HCT116 (cell line): ENCODE results near the gene SERPINI2. TPM values are rescaled to one million over a fixed set of nuclear protein-coding genes. Genes with fewer than 3 reads are reported as not detected.

ENCODE experiments used
- ATAC-seq: fragments of 200-7000 bp; cut with Tn5 transposase; 2 replicates; pipeline ENCODE4 v1.9.1; 2020; ENCODE audit warnings: mild to moderate bottlenecking, moderate library complexity
- BruUV-seq: library from RNA; stranded (reverse); fragments of 400-500 nt; replicated peaks from 2 replicates; lab custom pipeline; 2021; lab: Mats Ljungman, UMichigan
- CTCF ChIA-PET: fragments of 300-600 bp; sonication (Branson Sonifier 250); formaldehyde crosslinking; loops from one replicate; lab custom pipeline; 2021; ENCODE audit warnings: antibody characterized with exemption; lab: Charles Lee
- POLR2A ChIA-PET: fragments of 300-600, 350-600 bp; sonication (Branson Sonifier 250); formaldehyde crosslinking; loops from one replicate; lab custom pipeline; 2021; ENCODE audit warnings: antibody characterized with exemption; lab: Charles Lee
- RAD21 ChIA-PET, 2 experiments: fragments of 300-600 bp; sonication (Branson Sonifier 250); formaldehyde crosslinking; loops; one replicate each; lab custom pipeline; 2023; ENCODE audit warnings: low total read pairs in 2 of 2; ENCODE audit not compliant: uncharacterized antibody in 2 of 2, unreplicated experiment in 2 of 2, low non-redundant PET in 1 of 2; lab: Charles Lee
- DNase-seq: peaks from one replicate; pipeline ENCODE4 v3.0.0-alpha.2; 2010; ENCODE audit warnings: low read depth, low spot score
- H2AFZ ChIP-seq: fragments of 200-600 bp; shearing (Covaris generic), sonication (generic); 2 replicates; pipeline ENCODE4 v1.6.1; 2017; ENCODE audit warnings: low read depth, mixed run types, mixed read lengths, antibody characterized with exemption, low read length; ENCODE audit not compliant: poor library complexity, severe bottlenecking
- H3K27ac ChIP-seq: 2 replicates; pipeline ENCODE4 v1.5.1; 2012; ENCODE audit warnings: low read depth, low read length
- H3K27me3 ChIP-seq: fragments of 200-600 bp; sonication (generic); 2 replicates; pipeline ENCODE4 v1.6.1; 2016; ENCODE audit warnings: mixed run types, low read length, mixed read lengths; ENCODE audit not compliant: insufficient read depth
- H3K36me3 ChIP-seq, 2 experiments: fragments of 200-500 bp in 1 of 2; fragments of 200-600 bp in 1 of 2; sonication (Bioruptor generic) in 1 of 2; sonication (generic) in 1 of 2; 2 replicates each; pipeline versions ENCODE4 v1.5.1 to v1.6.1; 2014 to 2016; ENCODE audit warnings: low read length in 2 of 2, inconsistent platforms in 1 of 2, mixed read lengths in 1 of 2, mixed run types in 1 of 2; ENCODE audit not compliant: insufficient read depth in 2 of 2, control insufficient read depth in 1 of 2
- H3K4me1 ChIP-seq, 2 experiments: fragments of 200-600 bp in 1 of 2; sonication (generic) in 1 of 2; 2 replicates each; pipeline versions ENCODE4 v1.5.1 to v1.6.1; 2012 to 2017; ENCODE audit warnings: low read length in 2 of 2, inconsistent platforms in 1 of 2, mild to moderate bottlenecking in 1 of 2, mixed read lengths in 1 of 2, mixed run types in 1 of 2, moderate library complexity in 1 of 2; ENCODE audit not compliant: insufficient read depth in 2 of 2, control insufficient read depth in 1 of 2
- H3K4me2 ChIP-seq: fragments of 200-600 bp; sonication (generic); 2 replicates; pipeline ENCODE4 v1.6.1; 2017; ENCODE audit warnings: mixed run types, low read length, mixed read lengths
- H3K4me3 ChIP-seq, 2 experiments: fragments of 200-600 bp in 1 of 2; sonication (generic) in 1 of 2; replicated peaks in 1 of 2; 2 replicates each; pipeline ENCODE4 v1.5.1; 2011 to 2016; ENCODE audit warnings: low read length in 2 of 2, control low read depth in 1 of 2, low read depth in 1 of 2, mild to moderate bottlenecking in 1 of 2, mixed read lengths in 1 of 2, mixed run types in 1 of 2
- H3K79me2 ChIP-seq: fragments of 200-600 bp; sonication (generic); 2 replicates; pipeline ENCODE4 v1.6.1; 2017; ENCODE audit warnings: mild to moderate bottlenecking, mixed run types, low read length, moderate library complexity, mixed read lengths; ENCODE audit not compliant: insufficient read depth
- H3K9ac ChIP-seq: fragments of 200-600 bp; sonication (generic); 2 replicates; pipeline ENCODE4 v1.6.1; 2016; ENCODE audit warnings: low read length, mixed read lengths
- H3K9me2 ChIP-seq: fragments of 200-600 bp; sonication (generic), shearing (Covaris generic); 2 replicates; pipeline ENCODE4 v1.6.1; 2017; ENCODE audit warnings: mixed run types, mild to moderate bottlenecking, moderate library complexity; ENCODE audit not compliant: insufficient read depth
- H3K9me3 ChIP-seq, 2 experiments: fragments of 200-500 bp in 1 of 2; fragments of 200-600 bp in 1 of 2; sonication (Bioruptor generic) in 1 of 2; sonication (generic) in 1 of 2; 2 replicates each; pipeline ENCODE4 v1.6.1; 2014 to 2017; ENCODE audit warnings: low read length in 2 of 2, mixed read lengths in 2 of 2, inconsistent platforms in 1 of 2, low read depth in 1 of 2, mild to moderate bottlenecking in 1 of 2, mixed run types in 1 of 2, moderate library complexity in 1 of 2; ENCODE audit not compliant: control insufficient read depth in 1 of 2, insufficient read depth in 1 of 2
- H4K20me1 ChIP-seq: fragments of 200-600 bp; sonication (generic), shearing (Covaris generic); 2 replicates; pipeline ENCODE4 v1.6.1; 2017; ENCODE audit warnings: mixed run types, mild to moderate bottlenecking, moderate library complexity; ENCODE audit not compliant: insufficient read depth
- CTCF ChIP-seq, 3 experiments: fragments of 200-600 bp in 1 of 3; sonication (generic) in 1 of 3; IDR thresholded peaks in 2 of 3; conservative IDR thresholded peaks in 1 of 3; 2 replicates each; pipeline ENCODE4 v1.5.1; 2012 to 2017; ENCODE audit warnings: low read depth in 2 of 3, low read length in 2 of 3, antibody characterized with exemption in 1 of 3, borderline replicate concordance in 1 of 3, control low read depth in 1 of 3, mild to moderate bottlenecking in 1 of 3, mixed read lengths in 1 of 3, mixed run types in 1 of 3, moderate library complexity in 1 of 3; ENCODE audit not compliant: insufficient read depth in 1 of 3
- EGR1 ChIP-seq: IDR thresholded peaks from 2 replicates; pipeline ENCODE4 v1.6.1; 2012; ENCODE audit warnings: low read depth
- ELF1 ChIP-seq: IDR thresholded peaks from 2 replicates; pipeline ENCODE4 v1.6.1; 2012; ENCODE audit warnings: low read depth, borderline replicate concordance
- EZH2phosphoT487 ChIP-seq: fragments of 200-600 bp; IDR thresholded peaks from 2 replicates; pipeline ENCODE4 v1.6.1; 2018; ENCODE audit warnings: antibody characterized with exemption, borderline replicate concordance
- JUND ChIP-seq: IDR thresholded peaks from 2 replicates; pipeline ENCODE4 v1.6.1; 2012
- POLR2A ChIP-seq: IDR thresholded peaks from 2 replicates; pipeline ENCODE4 v1.7.0; 2011; ENCODE audit warnings: borderline replicate concordance; ENCODE audit not compliant: insufficient read depth, insufficient read length; ENCODE audit errors: extremely low read depth
- RAD21 ChIP-seq: IDR thresholded peaks from 2 replicates; pipeline ENCODE4 v1.6.1; 2012; ENCODE audit warnings: low read depth, mild to moderate bottlenecking
- SP1 ChIP-seq: IDR thresholded peaks from 2 replicates; pipeline ENCODE4 v1.6.1; 2012; ENCODE audit warnings: low read depth
- YY1 ChIP-seq: IDR thresholded peaks from 2 replicates; pipeline ENCODE4 v1.6.1; 2011; ENCODE audit warnings: low read length, low read depth, moderate library complexity, mild to moderate bottlenecking; ENCODE audit not compliant: insufficient replicate concordance; ENCODE audit errors: extremely low read depth
- ZFX ChIP-seq: fragments of 450-650 bp; IDR thresholded peaks from 2 replicates; pipeline ENCODE4 v1.6.1; 2017
- ZNF274 ChIP-seq: fragments of 200-500 bp; sonication (Bioruptor generic); IDR thresholded peaks from 2 replicates; pipeline ENCODE4 v1.6.1; 2014; ENCODE audit warnings: mild to moderate bottlenecking, low read depth, low read length, inconsistent platforms
- intact Hi-C: fragments of 100-400 bp; cut with micrococcal nuclease; formaldehyde crosslinking; loops from 2 replicates; pipeline ENCODE4 v1.10.0; 2022
- total RNA-seq: library from RNA; stranded (reverse); gene quantifications from one replicate; pipeline ENCODE4 v1.2.1, GENCODE V29; 2021; ENCODE audit not compliant: unreplicated experiment

SERPINI2 gene
- total RNA-seq, 1 experiment from 2014 or later = 0.27 TPM

- Histone ChIP-seq H3K4me2 (no peak overlapping the region), H4K20me1 (no peaks in the 10 kb centered on the region), H3K36me3 (no peaks in the 10 kb centered on the region), H2AFZ (no peak overlapping the region), H3K4me3 (no peak overlapping the region), H3K27ac (no peak overlapping the region), H3K9me3 (no peaks in the 10 kb centered on the region), H3K9me2 (no peaks in the 10 kb centered on the region), H3K79me2 (no peaks in the 10 kb centered on the region), H3K27me3 (no peaks in the 10 kb centered on the region), H3K9ac (no peak overlapping the region), H3K4me1 (no peaks in the 10 kb centered on the region)
- ChIA-PET RAD21 (no interaction called here), CTCF (no interaction called here), POLR2A (no interaction called here)
- intact Hi-C loops = no loop called here
- no TSS peak for BruUV-seq
- DNase-seq = no peak
- ATAC-seq = no peak
- TF ChIP-seq EZH2phosphoT487 (no peak), ZNF274 (no peak), YY1 (no peak), CTCF (IDR thresholded peaks at IDR 0.05 in 2 of 3, conservative IDR thresholded peaks at IDR 0.05 in 1 of 3; ENCODE audit: borderline replicate concordance in 1 of 3, insufficient read depth in 1 of 3, low read depth in 2 of 3, low read length in 2 of 3) (no peak), RAD21 (no peak), ZFX (no peak), POLR2A (no peak), ELF1 (no peak), SP1 (no peak), EGR1 (no peak), JUND (no peak)
Observed at GRCh38 chr3:167450675-167451074, 23.2 kb downstream of the SERPINI2 start.
